WTC11 (cell line): ENCODE measurements around the gene EOMES. TPM values are rescaled to one million over a fixed set of nuclear protein-coding genes. Genes with fewer than 3 reads are reported as not detected.

Experiments used
- ATAC-seq: fragments of 200-7000 bp; cut with Tn5 transposase; 2 replicates; pipeline ENCODE4 v1.10.0; 2021; ENCODE audit warnings: mild to moderate bottlenecking, moderate library complexity
- CTCF ChIA-PET: fragments of 300-600 bp; sonication (Branson Sonifier 250); formaldehyde crosslinking; loops from one replicate; lab custom pipeline; 2021; ENCODE audit warnings: antibody characterized with exemption; lab: Charles Lee
- POLR2A ChIA-PET: fragments of 350-600 bp; sonication (Branson Sonifier 250); formaldehyde crosslinking; loops from one replicate; lab custom pipeline; 2021; ENCODE audit warnings: antibody characterized with exemption; lab: Charles Lee
- DNase-seq: peaks from one replicate; pipeline ENCODE4 v3.0.0; 2021; ENCODE audit warnings: low spot score
- H3K27ac Mint-ChIP-seq: 2 replicates; pipeline ENCODE4 v1.8.0; 2021; ENCODE audit warnings: mixed read lengths
- H3K27me3 Mint-ChIP-seq: 2 replicates; pipeline ENCODE4 v1.8.0; 2021; ENCODE audit warnings: low read depth, mild to moderate bottlenecking, moderate library complexity, mixed read lengths
- H3K36me3 Mint-ChIP-seq: 2 replicates; pipeline ENCODE4 v1.8.0; 2021; ENCODE audit warnings: mixed read lengths
- H3K4me1 Mint-ChIP-seq: 2 replicates; pipeline ENCODE4 v1.8.0; 2022; ENCODE audit warnings: mixed read lengths
- H3K4me3 Mint-ChIP-seq: 2 replicates; pipeline ENCODE4 v1.8.0; 2021; ENCODE audit warnings: mild to moderate bottlenecking, moderate library complexity, mixed read lengths
- H3K9me3 Mint-ChIP-seq: 2 replicates; pipeline ENCODE4 v1.8.0; 2021; ENCODE audit warnings: mixed read lengths
- AFF4 ChIP-seq: sonication (generic); formaldehyde crosslinking; IDR thresholded peaks from 2 replicates; pipeline ENCODE4 v1.8.1; 2023; ENCODE audit warnings: mild to moderate bottlenecking, missing genetic modification reagents, borderline replicate concordance
- ERG ChIP-seq: fragments of 250-450 bp; sonication (Bioruptor Pico); IDR thresholded peaks from 2 replicates; pipeline ENCODE4 v1.8.0; 2021; ENCODE audit warnings: mild to moderate bottlenecking
- ETV6 ChIP-seq: sonication (generic); formaldehyde crosslinking; IDR thresholded peaks from 2 replicates; pipeline ENCODE4 v1.8.1; 2022; ENCODE audit warnings: mild to moderate bottlenecking, missing genetic modification reagents
- FOXK1 ChIP-seq: sonication (generic); formaldehyde crosslinking; IDR thresholded peaks from 2 replicates; pipeline ENCODE4 v1.8.0; 2022; ENCODE audit warnings: mild to moderate bottlenecking, moderate library complexity, missing genetic modification reagents
- FOXP1 ChIP-seq: sonication (generic); formaldehyde crosslinking; IDR thresholded peaks from 2 replicates; pipeline ENCODE4 v1.8.0; 2022; ENCODE audit warnings: missing genetic modification reagents, mild to moderate bottlenecking, moderate library complexity, borderline replicate concordance
- GTF2I ChIP-seq: fragments of 250-450 bp; sonication (Bioruptor Pico); conservative IDR thresholded peaks from 2 replicates; pipeline ENCODE4 v1.4.0; 2021; ENCODE audit warnings: mild to moderate bottlenecking
- IRF2 ChIP-seq: sonication (generic); formaldehyde crosslinking; IDR thresholded peaks from 2 replicates; pipeline ENCODE4 v1.8.0; 2022; ENCODE audit warnings: low read depth, missing genetic modification reagents, borderline replicate concordance
- KAT7 ChIP-seq: sonication (generic); formaldehyde crosslinking; IDR thresholded peaks from 2 replicates; pipeline ENCODE4 v1.8.1; 2023; ENCODE audit warnings: missing genetic modification reagents, mild to moderate bottlenecking, borderline replicate concordance
- NFYB ChIP-seq: sonication (generic); formaldehyde crosslinking; conservative IDR thresholded peaks from 2 replicates; pipeline ENCODE4 v1.8.0; 2022; ENCODE audit warnings: low read depth, missing genetic modification reagents
- NR1H2 ChIP-seq: sonication (generic); formaldehyde crosslinking; IDR thresholded peaks from 2 replicates; pipeline ENCODE4 v1.9.0; 2021; ENCODE audit warnings: mild to moderate bottlenecking, moderate library complexity, missing genetic modification reagents
- OVOL2 ChIP-seq: fragments of 250-450 bp; sonication (Bioruptor Pico); IDR thresholded peaks from 2 replicates; pipeline ENCODE4 v1.9.0; 2021; ENCODE audit warnings: mild to moderate bottlenecking, borderline replicate concordance
- SMAD3 ChIP-seq: sonication (generic); formaldehyde crosslinking; IDR thresholded peaks from 2 replicates; pipeline ENCODE4 v1.8.0; 2022; ENCODE audit warnings: missing genetic modification reagents, mild to moderate bottlenecking, borderline replicate concordance
- TCF7 ChIP-seq: sonication (generic); formaldehyde crosslinking; IDR thresholded peaks from 2 replicates; pipeline ENCODE4 v1.8.0; 2022; ENCODE audit warnings: mild to moderate bottlenecking, low read depth, missing genetic modification reagents, moderate library complexity
- TEAD1 ChIP-seq: sonication (generic); formaldehyde crosslinking; IDR thresholded peaks from 2 replicates; pipeline ENCODE4 v1.8.0; 2022; ENCODE audit warnings: mild to moderate bottlenecking, missing genetic modification reagents
- TP53 ChIP-seq: sonication (generic); formaldehyde crosslinking; IDR thresholded peaks from 2 replicates; pipeline ENCODE4 v1.8.1; 2023; ENCODE audit warnings: mild to moderate bottlenecking, missing genetic modification reagents
- ZBTB21 ChIP-seq: sonication (generic); formaldehyde crosslinking; IDR thresholded peaks from 2 replicates; pipeline ENCODE4 v1.8.1; 2023; ENCODE audit warnings: mild to moderate bottlenecking, missing genetic modification reagents, borderline replicate concordance
- ZNF219 ChIP-seq: sonication (generic); formaldehyde crosslinking; IDR thresholded peaks from 2 replicates; pipeline ENCODE4 v1.8.0; 2023; ENCODE audit warnings: missing genetic modification reagents, mild to moderate bottlenecking, borderline replicate concordance
- ZNF232 ChIP-seq: sonication (generic); formaldehyde crosslinking; IDR thresholded peaks from 2 replicates; pipeline ENCODE4 v1.8.0; 2022; ENCODE audit warnings: mild to moderate bottlenecking, missing genetic modification reagents
- ZNF396 ChIP-seq: fragments of 250-450 bp; sonication (Bioruptor Pico); IDR thresholded peaks from 2 replicates; pipeline ENCODE4 v1.8.0; 2021; ENCODE audit warnings: mild to moderate bottlenecking, moderate library complexity, borderline replicate concordance
- ZNF416 ChIP-seq: fragments of 250-450 bp; sonication (Bioruptor Pico); IDR thresholded peaks from 2 replicates; pipeline ENCODE4 v1.9.0; 2021; ENCODE audit warnings: mild to moderate bottlenecking, inconsistent platforms
- ZNF423 ChIP-seq: fragments of 250-450 bp; sonication (Bioruptor Pico); IDR thresholded peaks from 2 replicates; pipeline ENCODE4 v2.1.2; 2022; ENCODE audit warnings: mild to moderate bottlenecking, moderate library complexity
- total RNA-seq: library from RNA; stranded (reverse); gene quantifications from 3 replicates; pipeline ENCODE4 v1.2.3, GENCODE V29; 2021
- TF ChIP-seq, protein P1 (sequence below): sonication (generic); formaldehyde crosslinking; IDR thresholded peaks from 2 replicates; pipeline ENCODE4 v1.8.0; 2023; ENCODE audit warnings: missing genetic modification reagents, mild to moderate bottlenecking, borderline replicate concordance
- TF ChIP-seq, protein P2 (sequence below): sonication (generic); formaldehyde crosslinking; IDR thresholded peaks from 2 replicates; pipeline ENCODE4 v1.8.0; 2022; ENCODE audit warnings: mild to moderate bottlenecking, missing genetic modification reagents
- TF ChIP-seq, protein P3 (sequence below): sonication (generic); formaldehyde crosslinking; IDR thresholded peaks from 2 replicates; pipeline ENCODE4 v1.8.1; 2023; ENCODE audit warnings: mild to moderate bottlenecking, missing genetic modification reagents, moderate library complexity

Gene EOMES
- total RNA-seq, 1 experiment from 2014 or later: 1.4 TPM

DNA sequence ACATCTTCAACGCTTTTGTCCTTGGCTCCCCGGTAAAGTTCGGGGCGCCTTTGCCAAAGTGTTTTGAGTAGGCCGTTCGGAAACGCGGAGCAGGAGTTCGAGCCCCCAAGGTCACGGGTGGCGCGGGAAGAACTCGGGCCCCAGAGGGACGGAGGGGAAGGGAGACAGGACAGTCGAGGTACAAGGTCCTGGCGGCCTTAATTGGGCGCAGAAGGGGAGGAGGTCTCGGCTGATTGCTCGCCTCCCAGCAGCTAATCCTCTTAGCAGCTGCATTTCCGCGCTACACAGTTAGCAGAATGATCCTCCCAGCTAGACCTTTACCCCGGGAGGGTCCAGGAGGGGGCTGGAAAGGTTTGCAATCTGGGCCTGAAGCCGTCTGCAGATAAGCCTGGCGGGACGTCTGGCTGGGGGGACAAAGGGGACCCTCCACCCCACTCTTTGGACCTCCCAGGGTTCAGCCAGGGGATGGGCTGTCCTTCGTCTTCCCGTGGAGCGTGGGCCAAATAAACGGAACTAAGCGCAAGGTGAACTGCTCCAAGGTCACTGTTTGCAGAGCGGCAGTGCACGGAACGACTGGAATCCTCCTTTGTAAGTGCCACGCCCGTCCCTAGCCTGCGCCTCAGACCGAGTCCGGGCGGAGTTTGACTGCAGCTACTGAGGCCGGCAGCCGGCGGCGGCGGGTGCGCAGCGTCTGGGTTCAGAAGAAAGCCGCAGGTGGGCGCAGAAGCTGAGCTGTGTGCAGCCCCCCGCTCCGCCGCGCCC is 7.2 kb downstream of the EOMES start (continued):
- TF ChIP-seq FOXP1 (0 out of 2 replicates have a peak, but pooled peaks have one; percentile 55), KAT7 (CRISPR knock-in tag) (0 out of 2 replicates have a peak, but pooled peaks have one; percentile 46), NFYB (CRISPR knock-in tag) (no peak), SMAD3 (no peak), TP53 (no peak), TCF7 (CRISPR knock-in tag) (no peak), ZNF396 (CRISPR knock-in tag) (no peak), FOXK1 (CRISPR knock-in tag) (0 out of 2 replicates have a peak, but pooled peaks have one; percentile 36), IRF2 (CRISPR knock-in tag) (no peak), AFF4 (CRISPR knock-in tag) (no peak), ZNF219 (CRISPR knock-in tag) (no peak), NR1H2 (no peak), ETV6 (0 out of 2 replicates have a peak, but pooled peaks have one; percentile 16), ZNF423 (peak; percentile 81; the same call in 1 of the 2 replicates), GTF2I (CRISPR knock-in tag) (no peak), ZNF232 (CRISPR knock-in tag) (no peak), ZBTB21 (no peak)
- TF ChIP-seq, protein P1, sequence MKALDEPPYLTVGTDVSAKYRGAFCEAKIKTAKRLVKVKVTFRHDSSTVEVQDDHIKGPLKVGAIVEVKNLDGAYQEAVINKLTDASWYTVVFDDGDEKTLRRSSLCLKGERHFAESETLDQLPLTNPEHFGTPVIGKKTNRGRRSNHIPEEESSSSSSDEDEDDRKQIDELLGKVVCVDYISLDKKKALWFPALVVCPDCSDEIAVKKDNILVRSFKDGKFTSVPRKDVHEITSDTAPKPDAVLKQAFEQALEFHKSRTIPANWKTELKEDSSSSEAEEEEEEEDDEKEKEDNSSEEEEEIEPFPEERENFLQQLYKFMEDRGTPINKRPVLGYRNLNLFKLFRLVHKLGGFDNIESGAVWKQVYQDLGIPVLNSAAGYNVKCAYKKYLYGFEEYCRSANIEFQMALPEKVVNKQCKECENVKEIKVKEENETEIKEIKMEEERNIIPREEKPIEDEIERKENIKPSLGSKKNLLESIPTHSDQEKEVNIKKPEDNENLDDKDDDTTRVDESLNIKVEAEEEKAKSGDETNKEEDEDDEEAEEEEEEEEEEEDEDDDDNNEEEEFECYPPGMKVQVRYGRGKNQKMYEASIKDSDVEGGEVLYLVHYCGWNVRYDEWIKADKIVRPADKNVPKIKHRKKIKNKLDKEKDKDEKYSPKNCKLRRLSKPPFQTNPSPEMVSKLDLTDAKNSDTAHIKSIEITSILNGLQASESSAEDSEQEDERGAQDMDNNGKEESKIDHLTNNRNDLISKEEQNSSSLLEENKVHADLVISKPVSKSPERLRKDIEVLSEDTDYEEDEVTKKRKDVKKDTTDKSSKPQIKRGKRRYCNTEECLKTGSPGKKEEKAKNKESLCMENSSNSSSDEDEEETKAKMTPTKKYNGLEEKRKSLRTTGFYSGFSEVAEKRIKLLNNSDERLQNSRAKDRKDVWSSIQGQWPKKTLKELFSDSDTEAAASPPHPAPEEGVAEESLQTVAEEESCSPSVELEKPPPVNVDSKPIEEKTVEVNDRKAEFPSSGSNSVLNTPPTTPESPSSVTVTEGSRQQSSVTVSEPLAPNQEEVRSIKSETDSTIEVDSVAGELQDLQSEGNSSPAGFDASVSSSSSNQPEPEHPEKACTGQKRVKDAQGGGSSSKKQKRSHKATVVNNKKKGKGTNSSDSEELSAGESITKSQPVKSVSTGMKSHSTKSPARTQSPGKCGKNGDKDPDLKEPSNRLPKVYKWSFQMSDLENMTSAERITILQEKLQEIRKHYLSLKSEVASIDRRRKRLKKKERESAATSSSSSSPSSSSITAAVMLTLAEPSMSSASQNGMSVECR (CRISPR knock-in tag): no peak; the same call in 1 of the 2 replicates

DNA sequence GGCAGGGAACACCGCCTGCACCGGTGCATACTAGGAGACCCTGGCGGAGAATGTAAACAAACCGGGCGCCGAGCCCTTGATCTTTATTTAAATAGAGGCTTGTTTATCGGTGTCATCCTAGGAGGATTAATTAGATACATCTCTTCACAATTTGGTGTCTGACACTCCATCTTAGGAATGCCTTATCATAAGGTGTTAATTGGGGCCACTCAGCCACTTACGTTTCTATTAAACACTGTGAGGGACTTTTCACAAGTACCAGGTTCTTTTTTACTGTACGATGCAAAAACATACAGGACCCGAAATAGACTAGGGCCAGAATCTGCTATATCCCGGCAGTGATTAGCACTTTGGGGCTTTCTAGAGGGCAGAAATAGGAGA is 8.0 kb downstream of the EOMES start:
- DNase-seq (no peak), ATAC-seq (no peak)
- Mint-ChIP-seq H3K27me3 (peaks cover 97% of the 10 kb centered on the region), H3K27ac (no peak overlapping the region), H3K4me1 (peaks cover 64% of the 10 kb centered on the region), H3K4me3 (peak overlapping the region; percentile 82), H3K9me3 (no peaks in the 10 kb centered on the region), H3K36me3 (no peaks in the 10 kb centered on the region)
- ChIA-PET POLR2A (no interaction called here), CTCF (interaction anchor here (0.5 to 3.0 kb wide), 4 partner anchors 9 to 603 kb away, joined by 3 to 120 read pairs (median 19); partner anchors contain the start of gene EOMES)
- no peak for TF ChIP-seq ERG (CRISPR knock-in tag)
- no peak for TF ChIP-seq TEAD1 (CRISPR knock-in tag)
- no peak for TF ChIP-seq ZNF416 (CRISPR knock-in tag)
- TF ChIP-seq, protein P2, sequence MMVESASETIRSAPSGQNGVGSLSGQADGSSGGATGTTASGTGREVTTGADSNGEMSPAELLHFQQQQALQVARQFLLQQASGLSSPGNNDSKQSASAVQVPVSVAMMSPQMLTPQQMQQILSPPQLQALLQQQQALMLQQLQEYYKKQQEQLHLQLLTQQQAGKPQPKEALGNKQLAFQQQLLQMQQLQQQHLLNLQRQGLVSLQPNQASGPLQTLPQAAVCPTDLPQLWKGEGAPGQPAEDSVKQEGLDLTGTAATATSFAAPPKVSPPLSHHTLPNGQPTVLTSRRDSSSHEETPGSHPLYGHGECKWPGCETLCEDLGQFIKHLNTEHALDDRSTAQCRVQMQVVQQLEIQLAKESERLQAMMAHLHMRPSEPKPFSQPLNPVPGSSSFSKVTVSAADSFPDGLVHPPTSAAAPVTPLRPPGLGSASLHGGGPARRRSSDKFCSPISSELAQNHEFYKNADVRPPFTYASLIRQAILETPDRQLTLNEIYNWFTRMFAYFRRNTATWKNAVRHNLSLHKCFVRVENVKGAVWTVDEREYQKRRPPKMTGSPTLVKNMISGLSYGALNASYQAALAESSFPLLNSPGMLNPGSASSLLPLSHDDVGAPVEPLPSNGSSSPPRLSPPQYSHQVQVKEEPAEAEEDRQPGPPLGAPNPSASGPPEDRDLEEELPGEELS (CRISPR knock-in tag): no peak
- no peak for TF ChIP-seq OVOL2 (CRISPR knock-in tag)
- TF ChIP-seq, protein P3, sequence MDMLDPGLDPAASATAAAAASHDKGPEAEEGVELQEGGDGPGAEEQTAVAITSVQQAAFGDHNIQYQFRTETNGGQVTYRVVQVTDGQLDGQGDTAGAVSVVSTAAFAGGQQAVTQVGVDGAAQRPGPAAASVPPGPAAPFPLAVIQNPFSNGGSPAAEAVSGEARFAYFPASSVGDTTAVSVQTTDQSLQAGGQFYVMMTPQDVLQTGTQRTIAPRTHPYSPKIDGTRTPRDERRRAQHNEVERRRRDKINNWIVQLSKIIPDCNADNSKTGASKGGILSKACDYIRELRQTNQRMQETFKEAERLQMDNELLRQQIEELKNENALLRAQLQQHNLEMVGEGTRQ: no peak
